Measurements from ENCODE around the gene HBM. TPM values are rescaled to one million over a fixed set of nuclear protein-coding genes. Genes with fewer than 3 reads are reported as not detected.
"Not testable (repeated sequence)": the region's sequence is repeated elsewhere in the genome, so short reads cannot be mapped to it uniquely, and the experiment has no call there.

Gene HBM
- total RNA-seq, 1 experiment from 2014 or later: not detected

DNA sequence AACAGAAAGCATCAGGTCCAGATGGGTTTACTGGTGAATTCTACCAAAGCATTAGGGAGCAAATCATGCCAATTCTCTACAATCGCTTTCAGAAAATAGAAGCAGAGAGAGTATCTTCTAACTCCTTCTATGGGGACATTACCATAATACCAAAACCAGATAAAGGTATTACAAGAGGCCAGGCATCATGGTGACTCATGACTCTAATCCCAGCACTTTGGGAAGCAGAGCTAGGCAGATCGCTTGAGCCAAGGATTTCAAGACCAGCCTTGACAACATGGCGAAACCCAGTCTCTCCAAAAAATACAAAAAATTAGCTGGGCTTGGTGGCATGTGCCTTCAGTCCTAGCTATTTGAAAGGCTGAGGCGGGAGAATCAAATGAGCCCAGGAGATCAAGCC is 37.5 kb downstream of the HBM start:
- in situ Hi-C loops (cut with HindIII; ENCODE audit: low pct_unique_long_range_greater_than_20kb, low sequenced_read_pairs): no loop called here
- DNase-seq (ENCODE audit: low read depth): no peak

- DNase-seq (ENCODE audit: low read depth); in situ Hi-C loops (cut with HindIII; ENCODE audit: low pct_unique_long_range_greater_than_20kb, low sequenced_read_pairs): not testable (repeated sequence)
Observed at GRCh38 chr16:204046-204445, 38.3 kb downstream of the HBM start.

- DNase-seq (ENCODE audit: low read depth); in situ Hi-C loops (cut with HindIII; ENCODE audit: low pct_unique_long_range_greater_than_20kb, low sequenced_read_pairs): not testable (repeated sequence)
Observed at GRCh38 chr16:209359-209758, 43.6 kb downstream of the HBM start.

DNA sequence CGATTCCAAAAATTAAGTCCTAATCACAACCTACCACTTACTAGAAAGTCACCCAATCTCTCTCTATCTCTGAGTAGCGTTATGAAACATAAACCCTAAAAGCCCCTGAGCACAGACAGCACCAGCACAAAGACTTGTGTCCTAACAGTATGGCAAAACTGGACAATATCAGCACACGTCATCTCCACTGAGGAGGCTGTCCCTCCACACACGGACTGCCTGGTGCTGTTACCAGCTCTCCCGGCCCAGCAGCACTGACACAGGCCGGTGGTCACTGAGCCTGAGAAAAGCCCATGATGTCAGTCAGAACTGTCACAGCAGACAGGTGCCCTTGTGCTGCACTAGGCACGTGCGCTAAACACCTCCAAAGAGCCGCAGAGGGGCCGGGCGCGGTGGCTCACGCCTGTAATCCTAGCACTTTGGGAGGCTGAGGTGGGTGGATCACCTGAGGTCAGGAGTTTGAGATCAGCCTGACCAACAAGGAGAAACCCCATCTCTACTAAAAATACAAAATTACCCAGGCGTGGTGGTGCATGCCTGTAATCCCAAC is 45.9 kb downstream of the HBM start:
- in situ Hi-C loops (cut with HindIII; ENCODE audit: low pct_unique_long_range_greater_than_20kb, low sequenced_read_pairs); DNase-seq (ENCODE audit: low read depth): not testable (repeated sequence)

- in situ Hi-C loops (cut with HindIII; ENCODE audit: low pct_unique_long_range_greater_than_20kb, low sequenced_read_pairs): no loop called here
- no peak for DNase-seq (ENCODE audit: low read depth)
Observed at GRCh38 chr16:212999-213398, 47.2 kb downstream of the HBM start.

Other genes with a start within 250 kb of the HBM start
- gene POLR3K, start 112.4 kb upstream of the HBM start, total RNA-seq (2014; rRNA removed; shearing (Covaris generic); ENCODE audit: low replicate concordance): 32.3 and 39.8 TPM in 2 replicates
- 63.4 and 83.6 TPM in 2 replicates for gene SNRNP25, start 112.2 kb upstream of the HBM start, total RNA-seq (2014; rRNA removed; shearing (Covaris generic); ENCODE audit: low replicate concordance)
- gene RHBDF1, start 93.3 kb upstream of the HBM start, total RNA-seq (2014; rRNA removed; shearing (Covaris generic); ENCODE audit: low replicate concordance): 11.8 and 19.5 TPM in 2 replicates
- 387 and 416 TPM in 2 replicates for gene MPG, start 87.8 kb upstream of the HBM start, total RNA-seq (2014; rRNA removed; shearing (Covaris generic); ENCODE audit: low replicate concordance)
- 7.9 and 12.4 TPM in 2 replicates for gene NPRL3, start 27.3 kb upstream of the HBM start, total RNA-seq (2014; rRNA removed; shearing (Covaris generic); ENCODE audit: low replicate concordance)
- not detected in 2 replicates for gene HBZ, start 13.3 kb upstream of the HBM start, total RNA-seq (2014; rRNA removed; shearing (Covaris generic); ENCODE audit: low replicate concordance)
- not detected in 2 replicates for gene HBA2, start 6.9 kb downstream of the HBM start, total RNA-seq (2014; rRNA removed; shearing (Covaris generic); ENCODE audit: low replicate concordance)
- not detected in 2 replicates for gene HBA1, start 10.7 kb downstream of the HBM start, total RNA-seq (2014; rRNA removed; shearing (Covaris generic); ENCODE audit: low replicate concordance)
- not detected in 2 replicates for gene HBQ1, start 14.5 kb downstream of the HBM start, total RNA-seq (2014; rRNA removed; shearing (Covaris generic); ENCODE audit: low replicate concordance)
- 30.2 and 32.7 TPM in 2 replicates for gene LUC7L, start 63.5 kb downstream of the HBM start, total RNA-seq (2014; rRNA removed; shearing (Covaris generic); ENCODE audit: low replicate concordance)
- gene FAM234A, start 68.8 kb downstream of the HBM start, total RNA-seq (2014; rRNA removed; shearing (Covaris generic); ENCODE audit: low replicate concordance): 168 and 231 TPM in 2 replicates
- gene RGS11, start 110.0 kb downstream of the HBM start, total RNA-seq (2014; rRNA removed; shearing (Covaris generic); ENCODE audit: low replicate concordance): 1.1 and 3.6 TPM in 2 replicates
- not detected in 2 replicates for gene ARHGDIG, start 114.6 kb downstream of the HBM start, total RNA-seq (2014; rRNA removed; shearing (Covaris generic); ENCODE audit: low replicate concordance)
- gene PDIA2, start 117.2 kb downstream of the HBM start, total RNA-seq (2014; rRNA removed; shearing (Covaris generic); ENCODE audit: low replicate concordance): 0.74 TPM in 1 of 2 replicates, not detected in the other
- gene AXIN1, start 186.7 kb downstream of the HBM start, total RNA-seq (2014; rRNA removed; shearing (Covaris generic); ENCODE audit: low replicate concordance): 82.2 and 84.5 TPM in 2 replicates
- 320 and 357 TPM in 2 replicates for gene MRPL28, start 204.6 kb downstream of the HBM start, total RNA-seq (2014; rRNA removed; shearing (Covaris generic); ENCODE audit: low replicate concordance)
- 100.0 and 111 TPM in 2 replicates for gene PGAP6, start 216.0 kb downstream of the HBM start, total RNA-seq (2014; rRNA removed; shearing (Covaris generic); ENCODE audit: low replicate concordance)
- 42.0 and 59.6 TPM in 2 replicates for gene NME4, start 231.2 kb downstream of the HBM start, total RNA-seq (2014; rRNA removed; shearing (Covaris generic); ENCODE audit: low replicate concordance)
- gene DECR2, start 235.9 kb downstream of the HBM start, total RNA-seq (2014; rRNA removed; shearing (Covaris generic); ENCODE audit: low replicate concordance): 9.8 and 33.7 TPM in 2 replicates

All from Caki2 (cell line).